ENCODE data around the gene NT5C3B. TPM values are rescaled to one million over a fixed set of nuclear protein-coding genes. Genes with fewer than 3 reads are reported as not detected.
A peak's percentile ranks its signal among the peaks of the same experiment; 100 is the strongest.

Gene NT5C3B
- total and polyA plus RNA-seq, 2 donors (not counting 3 experiments of a cell fraction or from before 2014, with no cell fraction given), result 67.3 to 92.5 TPM

DNA sequence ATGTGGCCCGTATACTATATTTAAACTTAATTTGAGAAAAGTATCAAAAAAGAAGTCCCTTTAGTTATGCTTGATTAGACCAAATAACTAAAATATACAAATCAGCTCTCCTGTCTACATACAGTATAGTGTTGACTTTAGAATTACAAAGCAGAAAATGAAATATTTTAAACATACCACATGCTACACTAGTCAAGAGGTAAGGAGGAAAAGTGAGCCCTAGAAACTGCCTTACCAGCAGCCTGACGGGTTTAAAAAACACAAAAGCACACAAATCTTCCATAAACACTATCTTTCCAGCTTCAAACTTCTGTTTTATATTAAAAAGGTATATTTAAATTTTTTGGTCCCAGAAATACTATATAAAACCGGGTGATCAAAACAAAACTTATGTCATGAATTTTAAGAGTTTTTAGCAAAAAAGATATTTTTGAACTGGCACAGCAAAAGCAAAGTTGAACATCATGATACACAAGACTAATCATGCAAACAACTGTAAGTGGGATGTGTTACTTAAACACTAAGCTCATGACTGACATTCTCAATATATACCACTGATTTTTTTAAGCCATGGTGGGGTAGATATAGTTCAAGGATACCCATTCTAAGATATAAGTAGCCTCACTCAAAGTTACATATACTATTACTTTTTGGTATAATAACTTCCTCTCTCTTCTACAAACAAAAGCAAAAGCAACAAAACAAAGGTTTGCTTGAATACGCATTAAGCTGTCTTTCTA, 13.4 kb upstream of the NT5C3B start:
- H3K27ac ChIP-seq (ENCODE audit: insufficient read depth, low read depth, low read length), result no peak overlapping the region
- H3K9me1 ChIP-seq (replicated peaks; ENCODE audit: control insufficient read depth, extremely low read depth, insufficient read depth, low read length), result no peaks in the 10 kb centered on the region
- H3K4me2 ChIP-seq (ENCODE audit: insufficient read depth, low read length), result no peak overlapping the region
- no TSS peak for BruUV-seq (replicated peaks)
- no peak overlapping the region for H3K4me3 ChIP-seq (replicated peaks in 1 of 3; ENCODE audit: insufficient read depth in 1 of 3, low read depth in 1 of 3, low read length in 3 of 3)
- no peak for TF ChIP-seq GATA2 (IDR thresholded peaks at IDR 0.05; ENCODE audit: insufficient read depth, insufficient read length, low read depth, low read length)
- no peak for TF ChIP-seq POLR2A (IDR thresholded peaks at IDR 0.05; ENCODE audit: low read depth, low read length)
- TF ChIP-seq POLR2AphosphoS5 (IDR thresholded peaks at IDR 0.05; ENCODE audit: insufficient read depth, low read depth, low read length), result no peak
- TF ChIP-seq, protein P1, sequence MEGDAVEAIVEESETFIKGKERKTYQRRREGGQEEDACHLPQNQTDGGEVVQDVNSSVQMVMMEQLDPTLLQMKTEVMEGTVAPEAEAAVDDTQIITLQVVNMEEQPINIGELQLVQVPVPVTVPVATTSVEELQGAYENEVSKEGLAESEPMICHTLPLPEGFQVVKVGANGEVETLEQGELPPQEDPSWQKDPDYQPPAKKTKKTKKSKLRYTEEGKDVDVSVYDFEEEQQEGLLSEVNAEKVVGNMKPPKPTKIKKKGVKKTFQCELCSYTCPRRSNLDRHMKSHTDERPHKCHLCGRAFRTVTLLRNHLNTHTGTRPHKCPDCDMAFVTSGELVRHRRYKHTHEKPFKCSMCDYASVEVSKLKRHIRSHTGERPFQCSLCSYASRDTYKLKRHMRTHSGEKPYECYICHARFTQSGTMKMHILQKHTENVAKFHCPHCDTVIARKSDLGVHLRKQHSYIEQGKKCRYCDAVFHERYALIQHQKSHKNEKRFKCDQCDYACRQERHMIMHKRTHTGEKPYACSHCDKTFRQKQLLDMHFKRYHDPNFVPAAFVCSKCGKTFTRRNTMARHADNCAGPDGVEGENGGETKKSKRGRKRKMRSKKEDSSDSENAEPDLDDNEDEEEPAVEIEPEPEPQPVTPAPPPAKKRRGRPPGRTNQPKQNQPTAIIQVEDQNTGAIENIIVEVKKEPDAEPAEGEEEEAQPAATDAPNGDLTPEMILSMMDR (IDR thresholded peaks at IDR 0.05; ENCODE audit: extremely low read depth in 1 of 2, insufficient read depth in 1 of 2, low read depth in 1 of 2, low read length in 2 of 2), result no peak
- TF ChIP-seq, protein P2, sequence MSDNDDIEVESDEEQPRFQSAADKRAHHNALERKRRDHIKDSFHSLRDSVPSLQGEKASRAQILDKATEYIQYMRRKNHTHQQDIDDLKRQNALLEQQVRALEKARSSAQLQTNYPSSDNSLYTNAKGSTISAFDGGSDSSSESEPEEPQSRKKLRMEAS (IDR thresholded peaks at IDR 0.05; ENCODE audit: insufficient read depth, insufficient read length), result no peak
- TF ChIP-seq EZH2 (IDR thresholded peaks at IDR 0.05; ENCODE audit: borderline replicate concordance, low read depth, low read length, severe bottlenecking), result no peak
- no peak for TF ChIP-seq MYC (IDR thresholded peaks at IDR 0.05; ENCODE audit: low read depth, low read length)
- no peak for TF ChIP-seq FOS (IDR thresholded peaks at IDR 0.05; ENCODE audit: borderline replicate concordance, insufficient read depth, low read length)
- no peak for TF ChIP-seq JUN (IDR thresholded peaks at IDR 0.05; ENCODE audit: borderline replicate concordance, insufficient read depth, insufficient read length, low read depth)
- no peak overlapping the region for H3K9ac ChIP-seq (replicated peaks; ENCODE audit: extremely low read depth, insufficient read depth, low read length)
- FAIRE-seq (peak; percentile 8), DNase-seq (ENCODE audit: low read depth, low spot score) (no peak)
- no peaks in the 10 kb centered on the region for H3K4me1 ChIP-seq (ENCODE audit: control insufficient read depth, extremely low read depth, insufficient read depth, low read length)
- peaks cover 4% of the 10 kb centered on the region for H3K79me2 ChIP-seq (ENCODE audit: control insufficient read depth, insufficient read depth, low read length)
- H3K27me3 ChIP-seq (ENCODE audit: control insufficient read depth in 2 of 2, insufficient read depth in 2 of 2, low read length in 2 of 2), result no peaks in the 10 kb centered on the region
- H4K20me1 ChIP-seq (replicated peaks; ENCODE audit: control insufficient read depth, extremely low read depth, insufficient read depth, low read length), result no peaks in the 10 kb centered on the region
- dilution Hi-C loops (cut with MboI; ENCODE audit: extremely low pct_ligation_motif_present, low sequenced_read_pairs) (no loop called here), intact Hi-C loops (cut with micrococcal nuclease) (no loop called here)
- H3K9me3 ChIP-seq (replicated peaks; ENCODE audit: control insufficient read depth, insufficient read depth, low read length), result no peaks in the 10 kb centered on the region
- H2AFZ ChIP-seq (ENCODE audit: low read depth, low read length), result no peak overlapping the region
- CTCF ChIA-PET, result interaction anchor here (1.2 to 2.5 kb wide), 3 partner anchors 11 to 15 kb away, joined by 3 to 8 read pairs (median 7); partner anchors contain the start of genes KLHL10 and KLHL11
- POLR2A ChIA-PET, result no interaction called here
- H3K36me3 ChIP-seq (ENCODE audit: control insufficient read depth in 2 of 2, extremely low read depth in 1 of 2, insufficient read depth in 2 of 2, low read length in 2 of 2), result peaks cover 2 to 4% of the 10 kb centered on the region in 2 experiments

Data from endothelial cell of umbilical vein (primary cell).